Thyroid gland (tissue), 4 donors: ENCODE data around the gene PLCB1. TPM values are rescaled to one million over a fixed set of nuclear protein-coding genes. Genes with fewer than 3 reads are reported as not detected.

ENCODE experiments used
- DNase-seq, 2 donors: peaks; one replicate each; pipeline ENCODE4 v3.0.0-alpha.2; 2019
- H3K27ac ChIP-seq, 3 donors: fragments of 200-600 bp; sonication (generic); 1 replicate in 2 of 3; 2 replicates in 1 of 3; pipeline ENCODE4 v1.5.1; 2016 to 2019; ENCODE audit warnings: mild to moderate bottlenecking in 1 of 3, moderate library complexity in 1 of 3
- H3K27me3 ChIP-seq: fragments of 200-600 bp; sonication (generic); one replicate; pipeline ENCODE4 v1.5.1; 2019
- H3K36me3 ChIP-seq, 2 donors: fragments of 200-600 bp; sonication (generic); one replicate each; pipeline ENCODE4 v1.5.1; 2016 to 2019
- H3K4me1 ChIP-seq, 2 donors: fragments of 200-600 bp; sonication (generic); one replicate each; pipeline ENCODE4 v1.5.1; 2017 to 2019
- H3K4me3 ChIP-seq, 3 donors: fragments of 200-600 bp; sonication (generic); replicated peaks in 1 of 3; 1 replicate in 2 of 3; 2 replicates in 1 of 3; pipeline ENCODE4 v1.5.1; 2016; ENCODE audit warnings: mild to moderate bottlenecking in 1 of 3
- H3K9me3 ChIP-seq: fragments of 200-600 bp; sonication (generic); one replicate; pipeline ENCODE4 v1.5.1; 2017
- CTCF ChIP-seq, 6 experiments: fragments of 200-600 bp in 3 of 6; fragments of 450-650 bp in 3 of 6; sonication (generic) in 3 of 6; IDR thresholded peaks; one replicate each; pipeline ENCODE4 v1.5.1; 2016 to 2019; ENCODE audit warnings: antibody characterized with exemption in 6 of 6, mild to moderate bottlenecking in 2 of 6, inconsistent platforms in 1 of 6, moderate library complexity in 1 of 6
- POLR2A ChIP-seq, 2 donors: fragments of 450-650 bp; IDR thresholded peaks; one replicate each; pipeline ENCODE4 v1.6.1; 2017; ENCODE audit warnings: antibody characterized with exemption in 2 of 2, mild to moderate bottlenecking in 2 of 2, moderate library complexity in 1 of 2
- WGBS, 2 donors: methylation state at CpG; one replicate each; pipeline ENCODE4 v1.1.5; 2017; 5-methylcytosine and 5-hydroxymethylcytosine counted together
- intact Hi-C: fragments of 100-400 bp; cut with DNase I; formaldehyde crosslinking; loops from one replicate; pipeline ENCODE4 v1.15.1; 2023
- total RNA-seq, 4 donors: library from RNA; depleted of rRNA; stranded (reverse); fragments of >200 nt; gene quantifications; one replicate each; pipeline ENCODE4 v1.2.3, GENCODE V29; 2016

The PLCB1 gene
- total RNA-seq, 4 donors from 2014 or later: 7.3 to 14.1 (median 11.0) TPM

DNA sequence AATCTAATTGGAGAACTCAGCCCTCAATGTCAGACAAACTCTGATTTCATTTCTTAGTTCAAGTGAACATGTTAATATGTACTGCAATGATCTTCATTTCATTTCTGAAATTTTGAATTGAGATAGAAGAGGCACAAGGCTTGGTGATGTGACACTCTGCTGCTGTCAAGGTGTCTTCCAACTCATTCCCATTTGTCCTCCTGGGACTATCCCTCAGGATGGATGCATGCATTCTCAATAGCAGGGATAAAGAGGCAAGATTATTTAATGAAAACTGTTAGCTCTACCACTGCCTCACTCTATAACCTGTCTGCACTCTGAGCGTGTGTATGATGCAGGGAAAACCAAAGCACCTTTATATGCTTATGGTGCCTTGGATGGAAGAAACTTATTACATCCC lies 78.7 kb downstream of the PLCB1 start:
- Histone ChIP-seq H3K27ac (no peak overlapping the region), H3K9me3 (no peaks in the 10 kb centered on the region), H3K36me3 (no peaks in the 10 kb centered on the region), H3K4me3 (no peak overlapping the region), H3K27me3 (no peaks in the 10 kb centered on the region), H3K4me1 (peaks cover 6% of the 10 kb centered on the region in 2 donors)
- 96 to 100% methylated on average over 1 of the region's 1 CpG for WGBS, 2 donors
- intact Hi-C loops: no loop called here
- TF ChIP-seq POLR2A (IDR thresholded peaks at IDR 0.05) (no peak), CTCF (IDR thresholded peaks at IDR 0.05) (no peak)
- no peak for DNase-seq

DNA sequence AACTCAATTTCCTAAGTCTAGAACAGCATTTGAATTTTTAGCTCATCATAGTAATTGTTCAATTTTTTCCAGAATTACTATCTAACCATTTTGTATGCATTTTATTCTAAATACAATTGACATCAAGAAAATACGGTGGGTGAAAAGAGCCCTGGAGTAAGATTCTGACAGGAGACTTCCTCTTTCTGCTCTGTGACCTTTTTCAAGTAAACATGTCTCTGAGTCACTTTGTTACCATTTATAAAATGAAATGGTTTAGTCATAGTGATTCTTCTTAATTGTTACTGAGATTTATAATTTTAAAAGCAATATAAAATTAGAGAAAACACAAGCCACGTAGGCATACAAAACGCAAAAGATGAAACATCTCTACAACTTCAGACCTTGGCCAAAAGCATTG lies 80.2 kb downstream of the PLCB1 start:
- Histone ChIP-seq H3K27ac (no peak overlapping the region), H3K4me3 (no peak overlapping the region), H3K9me3 (no peaks in the 10 kb centered on the region), H3K36me3 (no peaks in the 10 kb centered on the region), H3K27me3 (no peaks in the 10 kb centered on the region), H3K4me1 (peaks cover 6 to 7% of the 10 kb centered on the region in 2 donors)
- WGBS, 2 donors: 83% methylated on average over 3 of the region's 3 CpGs
- DNase-seq: no peak
- intact Hi-C loops: no loop called here
- TF ChIP-seq CTCF (IDR thresholded peaks at IDR 0.05) (no peak), POLR2A (IDR thresholded peaks at IDR 0.05) (no peak)

- no peak overlapping the region for H3K27ac ChIP-seq
- no peaks in the 10 kb centered on the region for H3K27me3 ChIP-seq
- peaks cover 6 to 7% of the 10 kb centered on the region in 2 donors for H3K4me1 ChIP-seq
- no peak overlapping the region for H3K4me3 ChIP-seq
- 97 to 100% methylated on average over 1 of the region's 1 CpG for WGBS, 2 donors
- H3K9me3 ChIP-seq: no peaks in the 10 kb centered on the region
- TF ChIP-seq POLR2A (IDR thresholded peaks at IDR 0.05): no peak
- TF ChIP-seq CTCF (IDR thresholded peaks at IDR 0.05): no peak
- no peaks in the 10 kb centered on the region for H3K36me3 ChIP-seq
- no peak for DNase-seq
- intact Hi-C loops: no loop called here
Measured at GRCh38 chr20:8213270-8213669, 81.2 kb downstream of the PLCB1 start.

GRCh38 chr20:8213831-8214587 lies 81.9 kb downstream of the PLCB1 start:
- Histone ChIP-seq H3K4me3 (no peak overlapping the region), H3K9me3 (no peaks in the 10 kb centered on the region), H3K27me3 (no peaks in the 10 kb centered on the region), H3K4me1 (peaks cover 6 to 7% of the 10 kb centered on the region in 2 donors), H3K27ac (no peak overlapping the region), H3K36me3 (no peaks in the 10 kb centered on the region)
- intact Hi-C loops: no loop called here
- 86 to 87% methylated on average over 12 of the region's 12 CpGs for WGBS, 2 donors
- TF ChIP-seq POLR2A (IDR thresholded peaks at IDR 0.05) (no peak), CTCF (IDR thresholded peaks at IDR 0.05) (no peak)
- no peak for DNase-seq

GRCh38 chr20:8215361-8215781 lies 83.3 kb downstream of the PLCB1 start:
- H3K9me3 ChIP-seq: no peaks in the 10 kb centered on the region
- H3K4me1 ChIP-seq: peaks cover 6 to 7% of the 10 kb centered on the region in 2 donors
- H3K36me3 ChIP-seq: no peaks in the 10 kb centered on the region
- no peak overlapping the region for H3K27ac ChIP-seq
- WGBS, 2 donors: 14 to 36% methylated on average over 8 of the region's 8 CpGs
- intact Hi-C loops: no loop called here
- H3K4me3 ChIP-seq: no peak overlapping the region
- no peaks in the 10 kb centered on the region for H3K27me3 ChIP-seq
- DNase-seq: peak; percentile 52 to 54
- no peak for TF ChIP-seq CTCF (IDR thresholded peaks at IDR 0.05)
- TF ChIP-seq POLR2A (IDR thresholded peaks at IDR 0.05): no peak
